Stimulated activated CD8-positive, alpha-beta memory T cell treated with anti-CD3 and anti-CD28 coated beads, Interleukin-15, amount 100 ng/mL, for 1 hour (primary cell): ENCODE data around the gene ZNF839.
"Not testable (repeated sequence)": the region's sequence is repeated elsewhere in the genome, so short reads cannot be mapped to it uniquely, and the experiment has no call there.

Source experiments
- DNase-seq: peaks from one replicate; pipeline ENCODE4 v3.0.0-alpha.2; 2020; ENCODE audit warnings: low read depth

ZNF839 gene

GRCh38 chr14:102314242-102315011 is 5.1 kb upstream of the ZNF839 start:
- peak; percentile 65 for DNase-seq

- DNase-seq = no peak
Measured at GRCh38 chr14:102315121-102315520, 4.4 kb upstream of the ZNF839 start.

GRCh38 chr14:102316338-102316742 is 3.2 kb upstream of the ZNF839 start:
- no peak for DNase-seq

- peak; percentile 89 for DNase-seq
Measured at GRCh38 chr14:102316743-102317563, 2.6 kb upstream of the ZNF839 start.

GRCh38 chr14:102317564-102318248 is 1.8 kb upstream of the ZNF839 start:
- no peak for DNase-seq

- no peak for DNase-seq
Measured at GRCh38 chr14:102318781-102319276, 717 bp upstream of the ZNF839 start.

GRCh38 chr14:102320033-102320660 is 601 bp downstream of the ZNF839 start:
- DNase-seq = no peak

GRCh38 chr14:102320671-102321455 is 1.3 kb downstream of the ZNF839 start:
- DNase-seq = no peak

GRCh38 chr14:102321456-102322422 is 2.2 kb downstream of the ZNF839 start:
- DNase-seq = no peak

GRCh38 chr14:102323102-102323501 is 3.6 kb downstream of the ZNF839 start:
- no peak for DNase-seq

- DNase-seq = no peak
Measured at GRCh38 chr14:102325791-102326345, 6.3 kb downstream of the ZNF839 start.

- DNase-seq = no peak
Measured at GRCh38 chr14:102326583-102326982, 7.0 kb downstream of the ZNF839 start.

GRCh38 chr14:102329381-102329780 is 9.8 kb downstream of the ZNF839 start:
- DNase-seq = not testable (repeated sequence)

- no peak for DNase-seq
Measured at GRCh38 chr14:102330806-102331205, 11.3 kb downstream of the ZNF839 start.

GRCh38 chr14:102333390-102333789 is 13.8 kb downstream of the ZNF839 start:
- DNase-seq = no peak

GRCh38 chr14:102333795-102334705 is 14.5 kb downstream of the ZNF839 start:
- DNase-seq = no peak

- DNase-seq = no peak
Measured at GRCh38 chr14:102335163-102335562, 15.6 kb downstream of the ZNF839 start.

- DNase-seq = no peak
Measured at GRCh38 chr14:102338724-102339123, 19.2 kb downstream of the ZNF839 start.

- DNase-seq = no peak
Measured at GRCh38 chr14:102341566-102341965, 22.0 kb downstream of the ZNF839 start.
